ENCODE measurements around the gene FANCF.

Gene FANCF

DNA sequence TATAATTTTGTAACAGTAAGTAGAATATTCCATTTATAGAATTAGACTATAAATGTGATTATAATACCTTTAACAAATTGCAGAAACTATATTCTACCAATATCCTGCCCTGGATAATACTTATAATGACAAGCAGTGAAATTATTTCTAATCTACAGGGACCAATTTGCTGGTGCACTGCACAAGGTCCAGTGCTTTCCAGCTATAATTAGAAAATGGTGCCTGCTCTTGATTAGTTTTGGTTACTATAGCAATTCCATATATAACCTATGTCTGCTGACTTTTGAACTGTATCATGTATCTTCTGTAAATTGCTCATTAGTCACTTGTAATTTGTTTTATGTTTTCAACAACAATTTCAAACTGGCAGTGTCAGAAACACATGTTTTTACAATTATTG lies 23.1 kb downstream of the FANCF start:
- H3K9ac ChIP-seq (ENCODE audit: low read length): no peak overlapping the region
- no peak overlapping the region for H3K4me3 ChIP-seq (ENCODE audit: low read length)
- H3K27me3 ChIP-seq (ENCODE audit: control insufficient read depth, insufficient read depth, low read length): no peaks in the 10 kb centered on the region
- no peaks in the 10 kb centered on the region for H3K4me1 ChIP-seq (ENCODE audit: control insufficient read depth, insufficient read depth, low read length)
- no peaks in the 10 kb centered on the region for H3K36me3 ChIP-seq (ENCODE audit: control insufficient read depth, insufficient read depth, low read length)
- no peaks in the 10 kb centered on the region for H3K9me3 ChIP-seq (ENCODE audit: control insufficient read depth, low read length)

- H3K36me3 ChIP-seq (ENCODE audit: control insufficient read depth, insufficient read depth, low read length): no peaks in the 10 kb centered on the region
- no peaks in the 10 kb centered on the region for H3K9me3 ChIP-seq (ENCODE audit: control insufficient read depth, low read length)
- H3K9ac ChIP-seq (ENCODE audit: low read length): no peak overlapping the region
- no peaks in the 10 kb centered on the region for H3K4me1 ChIP-seq (ENCODE audit: control insufficient read depth, insufficient read depth, low read length)
- H3K27me3 ChIP-seq (ENCODE audit: control insufficient read depth, insufficient read depth, low read length): no peaks in the 10 kb centered on the region
- H3K4me3 ChIP-seq (ENCODE audit: low read length): no peak overlapping the region
Observed at GRCh38 chr11:22599458-22599857, 26.2 kb downstream of the FANCF start.

DNA sequence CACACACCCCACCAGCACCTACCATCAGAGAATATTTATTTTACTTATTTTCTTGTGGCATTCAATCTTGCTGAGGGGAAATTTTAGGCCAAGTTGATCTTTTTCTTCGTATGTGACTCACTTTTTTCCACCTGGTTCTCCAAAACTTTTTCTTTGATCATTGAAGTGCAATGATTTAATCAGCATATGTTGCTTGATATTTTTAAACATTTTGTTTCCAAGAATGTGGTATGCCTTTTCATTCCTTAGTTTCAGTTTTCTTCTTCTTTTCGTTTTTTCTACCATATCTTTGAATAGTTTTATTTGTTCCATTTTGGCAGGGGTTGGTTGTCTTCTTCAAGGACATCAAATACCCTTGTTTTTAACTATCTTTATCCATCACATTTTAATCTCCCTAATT lies 28.6 kb downstream of the FANCF start:
- H3K4me3 ChIP-seq (ENCODE audit: low read length): no peak overlapping the region
- no peaks in the 10 kb centered on the region for H3K4me1 ChIP-seq (ENCODE audit: control insufficient read depth, insufficient read depth, low read length)
- no peaks in the 10 kb centered on the region for H3K27me3 ChIP-seq (ENCODE audit: control insufficient read depth, insufficient read depth, low read length)
- H3K9ac ChIP-seq (ENCODE audit: low read length): no peak overlapping the region
- no peaks in the 10 kb centered on the region for H3K9me3 ChIP-seq (ENCODE audit: control insufficient read depth, low read length)
- H3K36me3 ChIP-seq (ENCODE audit: control insufficient read depth, insufficient read depth, low read length): no peaks in the 10 kb centered on the region

- Histone ChIP-seq H3K4me1 (ENCODE audit: control insufficient read depth, insufficient read depth, low read length) (no peaks in the 10 kb centered on the region), H3K36me3 (ENCODE audit: control insufficient read depth, insufficient read depth, low read length) (no peaks in the 10 kb centered on the region), H3K4me3 (ENCODE audit: low read length) (no peak overlapping the region), H3K9ac (ENCODE audit: low read length) (no peak overlapping the region), H3K9me3 (ENCODE audit: control insufficient read depth, low read length) (no peaks in the 10 kb centered on the region), H3K27me3 (ENCODE audit: control insufficient read depth, insufficient read depth, low read length) (no peaks in the 10 kb centered on the region)
Observed at GRCh38 chr11:22584976-22585375, 40.6 kb downstream of the FANCF start.

DNA sequence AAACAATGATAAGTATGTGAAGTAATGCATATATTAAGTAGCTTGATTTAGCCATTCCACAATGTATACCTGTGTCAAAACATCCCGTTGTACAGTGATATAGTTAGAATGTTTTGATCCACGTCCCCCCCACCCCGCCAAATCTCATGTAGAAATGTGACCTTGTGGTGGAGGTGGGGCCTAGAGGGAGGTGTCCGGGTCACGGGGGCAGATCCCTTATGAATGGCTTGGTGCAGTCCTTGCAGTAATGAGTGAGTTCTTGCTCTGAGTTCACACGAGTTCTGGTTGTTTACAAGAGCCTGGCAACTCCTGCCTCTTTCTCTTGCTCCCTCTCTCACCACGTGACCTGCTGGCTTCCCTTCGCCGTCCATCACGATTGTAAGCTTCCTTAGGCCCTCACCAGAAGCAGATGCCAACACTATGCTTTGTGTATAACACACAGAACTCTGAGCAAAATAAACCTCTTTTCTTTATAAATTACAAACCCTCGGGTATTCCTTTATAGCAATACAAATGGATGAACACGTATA lies 41.6 kb downstream of the FANCF start:
- no peak overlapping the region for H3K9ac ChIP-seq (ENCODE audit: low read length)
- H3K27me3 ChIP-seq (ENCODE audit: control insufficient read depth, insufficient read depth, low read length): no peaks in the 10 kb centered on the region
- no peaks in the 10 kb centered on the region for H3K36me3 ChIP-seq (ENCODE audit: control insufficient read depth, insufficient read depth, low read length)
- no peaks in the 10 kb centered on the region for H3K4me1 ChIP-seq (ENCODE audit: control insufficient read depth, insufficient read depth, low read length)
- no peaks in the 10 kb centered on the region for H3K9me3 ChIP-seq (ENCODE audit: control insufficient read depth, low read length)
- H3K4me3 ChIP-seq (ENCODE audit: low read length): no peak overlapping the region

DNA sequence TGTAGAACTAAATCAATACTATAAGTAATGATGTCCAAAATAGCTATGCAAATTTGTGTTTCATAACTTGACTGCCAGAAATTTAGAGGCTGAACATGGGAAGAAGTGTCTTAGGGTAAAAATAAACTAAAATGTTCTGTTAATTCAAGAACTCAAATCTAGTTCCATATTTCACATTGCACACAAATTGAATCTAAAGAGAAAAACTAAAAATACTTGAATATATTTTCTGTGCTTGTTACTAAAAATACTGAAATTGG lies 43.5 kb downstream of the FANCF start:
- H3K36me3 ChIP-seq (ENCODE audit: control insufficient read depth, insufficient read depth, low read length): no peaks in the 10 kb centered on the region
- no peaks in the 10 kb centered on the region for H3K9me3 ChIP-seq (ENCODE audit: control insufficient read depth, low read length)
- no peaks in the 10 kb centered on the region for H3K27me3 ChIP-seq (ENCODE audit: control insufficient read depth, insufficient read depth, low read length)
- H3K9ac ChIP-seq (ENCODE audit: low read length): no peak overlapping the region
- no peak overlapping the region for H3K4me3 ChIP-seq (ENCODE audit: low read length)
- H3K4me1 ChIP-seq (ENCODE audit: control insufficient read depth, insufficient read depth, low read length): no peaks in the 10 kb centered on the region

DNA sequence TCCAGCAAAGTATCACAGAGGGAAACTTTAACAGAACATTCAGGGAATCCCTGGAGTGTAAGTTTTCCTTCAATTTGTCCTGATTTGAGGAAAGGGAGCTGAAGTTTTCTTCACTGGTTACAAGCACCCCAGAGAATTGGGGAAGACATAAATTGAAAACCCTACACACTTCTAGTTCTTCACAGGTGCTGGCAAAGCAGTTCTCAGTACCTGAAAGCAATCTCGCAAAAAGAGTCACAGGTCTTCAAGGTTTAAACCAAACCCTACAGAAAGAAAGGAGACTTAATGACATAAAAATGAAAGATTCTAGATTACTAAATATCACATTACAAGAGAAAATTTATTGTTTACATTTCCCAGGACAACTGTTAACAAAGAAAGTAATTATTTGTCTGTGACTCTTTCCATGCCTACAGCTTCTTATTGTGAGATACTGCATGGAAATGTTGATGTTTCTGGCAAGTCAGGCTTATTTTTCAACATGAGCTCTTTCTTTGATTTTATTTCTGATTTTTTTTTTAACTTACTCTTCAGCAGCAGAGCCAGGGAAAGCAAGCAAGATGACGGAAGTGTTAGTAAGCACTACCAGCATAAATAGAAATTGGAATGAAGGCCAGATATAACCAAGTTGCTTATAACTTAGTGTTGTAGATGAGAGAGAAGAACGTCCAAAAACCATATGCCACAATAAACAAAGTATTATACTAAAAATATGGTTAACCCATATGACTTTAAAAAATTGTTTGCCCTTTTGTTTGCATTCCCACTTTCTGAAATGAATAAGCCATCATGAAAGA lies 44.1 kb downstream of the FANCF start:
- no peaks in the 10 kb centered on the region for H3K36me3 ChIP-seq (ENCODE audit: control insufficient read depth, insufficient read depth, low read length)
- no peak overlapping the region for H3K4me3 ChIP-seq (ENCODE audit: low read length)
- no peaks in the 10 kb centered on the region for H3K4me1 ChIP-seq (ENCODE audit: control insufficient read depth, insufficient read depth, low read length)
- no peaks in the 10 kb centered on the region for H3K9me3 ChIP-seq (ENCODE audit: control insufficient read depth, low read length)
- H3K9ac ChIP-seq (ENCODE audit: low read length): no peak overlapping the region
- H3K27me3 ChIP-seq (ENCODE audit: control insufficient read depth, insufficient read depth, low read length): no peaks in the 10 kb centered on the region

- no peak overlapping the region for H3K9ac ChIP-seq (ENCODE audit: low read length)
- no peak overlapping the region for H3K4me3 ChIP-seq (ENCODE audit: low read length)
- no peaks in the 10 kb centered on the region for H3K4me1 ChIP-seq (ENCODE audit: control insufficient read depth, insufficient read depth, low read length)
- no peaks in the 10 kb centered on the region for H3K27me3 ChIP-seq (ENCODE audit: control insufficient read depth, insufficient read depth, low read length)
- no peaks in the 10 kb centered on the region for H3K36me3 ChIP-seq (ENCODE audit: control insufficient read depth, insufficient read depth, low read length)
- no peaks in the 10 kb centered on the region for H3K9me3 ChIP-seq (ENCODE audit: control insufficient read depth, low read length)
Observed at GRCh38 chr11:22577854-22578253, 47.8 kb downstream of the FANCF start.
